Left ventricle myocardium inferior (tissue), 1 donor: Measurements from ENCODE around the gene ANKRD34A. TPM values are rescaled to one million over a fixed set of nuclear protein-coding genes. Genes with fewer than 3 reads are reported as not detected.

Source experiments
- DNase-seq: peaks from one replicate; pipeline ENCODE4 v3.0.0-alpha.2; 2020
- H3K27ac ChIP-seq: fragments of 200-600 bp; replicated peaks from 2 replicates; pipeline ENCODE4 v1.8.0; 2021
- H3K27me3 ChIP-seq: fragments of 200-600 bp; 2 replicates; pipeline ENCODE4 v1.8.0; 2021; ENCODE audit warnings: low read depth
- H3K36me3 ChIP-seq: fragments of 200-600 bp; 2 replicates; pipeline ENCODE4 v1.8.0; 2021
- H3K4me1 ChIP-seq: fragments of 200-600 bp; 2 replicates; pipeline ENCODE4 v1.8.0; 2021
- H3K4me3 ChIP-seq: fragments of 200-600 bp; 2 replicates; pipeline ENCODE4 v1.8.0; 2021; ENCODE audit warnings: mild to moderate bottlenecking, moderate library complexity
- H3K9me3 ChIP-seq: fragments of 200-600 bp; replicated peaks from 2 replicates; pipeline ENCODE4 v1.8.0; 2021
- intact Hi-C: fragments of 100-400 bp; cut with micrococcal nuclease; formaldehyde crosslinking; loops from one replicate; pipeline ENCODE4 v1.11.0; 2022
- total RNA-seq: library from RNA; stranded (reverse); fragmentation: NEBNext Ultra II Directional; extraction: Animal tissue kit (Norgen Biotek cat#: 25700); gene quantifications from one replicate; pipeline ENCODE4 v1.2.1, GENCODE V29; 2021
- TF ChIP-seq, protein P1 (sequence below): fragments of 200-600 bp; IDR thresholded peaks from 2 replicates; pipeline ENCODE4 v1.8.0; 2021; ENCODE audit warnings: antibody characterized with exemption, mild to moderate bottlenecking, borderline replicate concordance
- donor health status: DM: no; HTN: yes; CAD: no; lungs with severe emphysema.

ANKRD34A gene
- total RNA-seq, 1 donor from 2014 or later, result 0.66 TPM

DNA sequence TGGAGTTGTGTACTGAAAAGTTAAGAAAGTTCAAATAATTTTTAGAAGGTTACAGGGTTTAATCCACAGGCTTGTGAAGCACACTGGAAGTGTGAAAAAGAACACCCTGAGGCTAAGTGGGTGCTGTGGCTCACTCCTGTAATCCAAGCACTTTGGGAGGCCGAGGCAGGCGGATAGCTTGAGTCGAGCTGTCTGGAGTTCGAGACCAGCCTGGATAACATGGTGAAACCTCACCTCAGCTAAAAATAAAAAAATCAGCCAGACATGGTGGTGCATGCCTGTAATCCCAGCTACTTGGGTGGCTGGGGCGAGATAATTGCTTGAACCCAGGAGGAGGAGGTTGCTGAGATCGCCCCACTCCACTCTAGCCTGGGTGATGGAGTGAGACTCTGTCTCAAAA lies 22.2 kb upstream of the ANKRD34A start:
- DNase-seq, result no peak
- Histone ChIP-seq H3K4me3 (no peak overlapping the region), H3K9me3 (no peaks in the 10 kb centered on the region), H3K4me1 (peaks cover 82% of the 10 kb centered on the region), H3K27ac (peak overlapping the region; percentile 99), H3K27me3 (no peaks in the 10 kb centered on the region), H3K36me3 (no peaks in the 10 kb centered on the region)
- TF ChIP-seq, protein P1, sequence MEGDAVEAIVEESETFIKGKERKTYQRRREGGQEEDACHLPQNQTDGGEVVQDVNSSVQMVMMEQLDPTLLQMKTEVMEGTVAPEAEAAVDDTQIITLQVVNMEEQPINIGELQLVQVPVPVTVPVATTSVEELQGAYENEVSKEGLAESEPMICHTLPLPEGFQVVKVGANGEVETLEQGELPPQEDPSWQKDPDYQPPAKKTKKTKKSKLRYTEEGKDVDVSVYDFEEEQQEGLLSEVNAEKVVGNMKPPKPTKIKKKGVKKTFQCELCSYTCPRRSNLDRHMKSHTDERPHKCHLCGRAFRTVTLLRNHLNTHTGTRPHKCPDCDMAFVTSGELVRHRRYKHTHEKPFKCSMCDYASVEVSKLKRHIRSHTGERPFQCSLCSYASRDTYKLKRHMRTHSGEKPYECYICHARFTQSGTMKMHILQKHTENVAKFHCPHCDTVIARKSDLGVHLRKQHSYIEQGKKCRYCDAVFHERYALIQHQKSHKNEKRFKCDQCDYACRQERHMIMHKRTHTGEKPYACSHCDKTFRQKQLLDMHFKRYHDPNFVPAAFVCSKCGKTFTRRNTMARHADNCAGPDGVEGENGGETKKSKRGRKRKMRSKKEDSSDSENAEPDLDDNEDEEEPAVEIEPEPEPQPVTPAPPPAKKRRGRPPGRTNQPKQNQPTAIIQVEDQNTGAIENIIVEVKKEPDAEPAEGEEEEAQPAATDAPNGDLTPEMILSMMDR, result no peak
- intact Hi-C loops, result no loop called here

DNA sequence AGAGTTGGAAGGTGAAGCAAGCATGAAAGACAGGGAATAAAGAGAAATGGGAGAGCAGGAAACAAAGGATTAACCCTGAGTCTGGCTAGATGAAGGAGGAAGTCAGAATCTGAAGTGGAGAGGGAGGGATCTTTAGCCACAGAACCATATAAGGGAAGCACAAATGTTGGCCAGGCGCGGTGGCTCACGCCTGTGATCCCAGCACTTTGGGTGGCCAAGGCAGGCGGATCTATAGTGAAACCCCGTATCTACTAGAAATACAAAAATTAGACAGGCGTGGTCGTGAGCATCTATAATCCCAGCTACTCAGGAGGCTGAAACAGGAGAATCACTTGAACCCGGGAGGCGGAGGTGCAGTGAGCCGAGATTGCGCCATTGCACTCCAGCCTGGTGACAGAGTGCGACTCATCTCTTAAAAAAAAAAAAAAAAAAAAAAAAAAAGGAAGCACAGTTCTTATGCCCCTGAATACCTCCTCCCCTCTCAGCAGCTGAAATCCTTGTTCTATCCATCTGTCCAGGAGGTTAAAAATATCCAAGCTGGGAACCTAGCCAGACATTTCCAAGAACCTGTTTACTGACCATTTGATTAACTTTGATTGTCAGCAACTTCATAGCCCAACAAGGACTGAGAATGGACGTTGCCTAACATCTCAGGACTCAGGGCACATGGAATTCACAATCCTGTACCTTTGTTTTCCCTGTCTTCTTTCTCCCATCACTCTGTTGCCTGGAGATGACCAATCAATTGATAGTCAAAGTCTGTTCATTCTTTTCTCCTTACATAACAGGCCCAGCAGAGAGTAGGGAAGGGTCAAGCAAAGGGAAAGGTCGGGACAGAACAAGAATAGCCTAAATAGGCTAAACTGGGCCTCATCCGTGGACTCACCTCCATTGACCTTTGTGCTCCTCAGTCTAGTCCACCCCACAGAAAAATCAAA lies 21.4 kb upstream of the ANKRD34A start:
- Histone ChIP-seq H3K4me1 (peaks cover 83% of the 10 kb centered on the region), H3K9me3 (no peaks in the 10 kb centered on the region), H3K4me3 (peak overlapping the region; percentile 57), H3K36me3 (no peaks in the 10 kb centered on the region), H3K27ac (peak overlapping the region; percentile 99), H3K27me3 (no peaks in the 10 kb centered on the region)
- DNase-seq, result peak; percentile 58
- TF ChIP-seq, protein P1, result no peak
- intact Hi-C loops, result no loop called here

DNA sequence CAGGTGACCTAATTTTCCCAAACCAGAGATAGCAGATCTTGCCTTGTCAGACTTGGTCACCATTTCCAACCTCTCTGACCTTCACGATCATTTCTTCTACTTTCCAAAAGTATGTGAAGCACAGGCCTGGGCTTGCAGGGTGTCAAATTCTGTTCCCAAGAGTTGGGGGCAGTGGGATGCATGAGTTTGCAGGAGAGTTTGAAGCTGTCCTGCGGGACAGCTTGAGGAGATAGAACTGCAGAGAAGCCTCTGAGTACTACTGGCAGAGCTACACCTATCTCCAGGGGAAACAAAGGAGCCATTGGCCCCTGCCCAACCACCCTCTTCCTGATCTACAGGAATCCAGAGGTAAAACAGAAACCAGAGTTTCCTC lies 20.7 kb upstream of the ANKRD34A start:
- DNase-seq, result no peak
- TF ChIP-seq, protein P1, result no peak
- Histone ChIP-seq H3K27me3 (no peaks in the 10 kb centered on the region), H3K36me3 (no peaks in the 10 kb centered on the region), H3K9me3 (no peaks in the 10 kb centered on the region), H3K4me1 (peaks cover 83% of the 10 kb centered on the region), H3K27ac (peak overlapping the region; percentile 99), H3K4me3 (peak overlapping the region; percentile 57)
- intact Hi-C loops, result no loop called here

DNA sequence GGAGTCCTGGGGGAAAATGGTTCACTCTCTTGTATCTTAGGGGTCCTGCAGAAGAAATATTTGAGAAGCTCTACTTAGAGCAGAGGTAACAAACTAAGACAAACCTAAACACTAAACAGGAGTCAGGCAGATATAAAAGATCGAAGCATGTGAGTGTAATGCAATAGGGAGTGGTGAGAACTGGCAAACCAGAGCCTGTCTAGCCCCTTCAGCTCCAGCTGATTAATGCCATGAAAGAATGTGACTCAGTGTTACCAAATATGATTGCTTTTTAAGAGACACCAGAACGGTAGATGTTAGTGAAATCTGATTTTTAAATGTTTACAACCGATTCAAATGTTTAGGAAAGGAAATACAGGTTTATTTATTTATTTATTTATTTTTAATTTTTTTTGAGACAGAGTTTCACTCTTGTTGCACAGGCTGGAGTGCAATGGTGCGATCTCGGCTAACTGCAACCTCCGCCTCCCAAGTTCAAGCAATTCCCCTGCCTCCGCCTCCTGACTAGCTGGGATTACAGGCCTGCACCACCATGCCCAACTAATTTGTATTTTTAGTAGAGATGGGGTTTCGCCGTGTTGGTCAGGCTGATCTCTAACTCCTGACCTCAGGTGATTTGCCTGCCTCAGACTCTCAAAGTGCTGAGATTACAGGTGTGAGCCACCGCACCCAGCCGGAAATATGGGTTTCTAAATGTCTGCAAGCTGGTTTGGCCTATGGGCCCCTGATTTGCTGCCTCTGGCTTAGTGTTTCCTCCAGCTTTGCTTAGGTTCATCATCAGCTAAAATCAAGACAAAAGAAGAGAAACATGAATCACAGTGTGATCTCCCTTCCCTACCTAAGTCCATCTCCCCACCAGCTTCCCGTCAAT lies 19.8 kb upstream of the ANKRD34A start:
- no peaks in the 10 kb centered on the region for H3K27me3 ChIP-seq
- no peaks in the 10 kb centered on the region for H3K9me3 ChIP-seq
- H3K4me1 ChIP-seq, result peaks cover 88% of the 10 kb centered on the region
- TF ChIP-seq, protein P1, result no peak
- no peaks in the 10 kb centered on the region for H3K36me3 ChIP-seq
- intact Hi-C loops, result no loop called here
- no peak for DNase-seq
- peak overlapping the region; percentile 58 for H3K4me3 ChIP-seq
- peak overlapping the region; percentile 99 for H3K27ac ChIP-seq

DNA sequence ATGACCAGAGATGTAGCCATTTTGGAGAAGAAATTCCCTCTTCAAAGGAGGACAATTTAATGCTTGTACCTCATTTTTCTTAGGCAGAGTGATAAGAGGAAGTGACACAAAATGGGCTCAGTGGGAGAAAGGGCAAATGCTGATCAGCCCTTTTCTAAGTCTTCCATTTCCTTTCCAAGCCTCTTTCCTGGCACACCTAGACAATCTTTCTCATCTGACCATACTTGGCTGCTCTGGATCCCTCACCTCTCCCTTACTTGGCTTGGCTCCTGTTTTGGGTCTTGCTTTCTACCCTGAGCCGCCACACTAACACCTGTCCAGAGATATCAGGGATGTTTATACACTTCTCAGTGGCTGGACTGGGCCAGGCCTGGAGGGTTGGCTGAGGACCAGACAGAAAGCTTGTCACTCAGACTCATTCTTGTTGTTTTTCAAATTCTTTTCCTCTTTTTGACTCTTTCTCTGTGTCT lies 18.9 kb upstream of the ANKRD34A start:
- TF ChIP-seq, protein P1, result no peak
- no peaks in the 10 kb centered on the region for H3K36me3 ChIP-seq
- no peaks in the 10 kb centered on the region for H3K9me3 ChIP-seq
- H3K4me3 ChIP-seq, result peak overlapping the region; percentile 58
- H3K4me1 ChIP-seq, result peaks cover 93% of the 10 kb centered on the region
- H3K27ac ChIP-seq, result peak overlapping the region; percentile 99
- DNase-seq, result no peak
- intact Hi-C loops, result no loop called here
- no peaks in the 10 kb centered on the region for H3K27me3 ChIP-seq
